NCI-H2107 treated with DMSO at 0.1 percent for 48 hours (cell line): ENCODE results near the gene PIBF1.
"Not testable (repeated sequence)": the region's sequence is repeated elsewhere in the genome, so short reads cannot be mapped to it uniquely, and the experiment has no call there.

ENCODE experiments used
- DNase-seq: peaks from one replicate; lab custom pipeline; 2025; ENCODE audit not compliant: unreplicated experiment; lab: John Stamatoyannopoulos, UW

Gene PIBF1, protein sequence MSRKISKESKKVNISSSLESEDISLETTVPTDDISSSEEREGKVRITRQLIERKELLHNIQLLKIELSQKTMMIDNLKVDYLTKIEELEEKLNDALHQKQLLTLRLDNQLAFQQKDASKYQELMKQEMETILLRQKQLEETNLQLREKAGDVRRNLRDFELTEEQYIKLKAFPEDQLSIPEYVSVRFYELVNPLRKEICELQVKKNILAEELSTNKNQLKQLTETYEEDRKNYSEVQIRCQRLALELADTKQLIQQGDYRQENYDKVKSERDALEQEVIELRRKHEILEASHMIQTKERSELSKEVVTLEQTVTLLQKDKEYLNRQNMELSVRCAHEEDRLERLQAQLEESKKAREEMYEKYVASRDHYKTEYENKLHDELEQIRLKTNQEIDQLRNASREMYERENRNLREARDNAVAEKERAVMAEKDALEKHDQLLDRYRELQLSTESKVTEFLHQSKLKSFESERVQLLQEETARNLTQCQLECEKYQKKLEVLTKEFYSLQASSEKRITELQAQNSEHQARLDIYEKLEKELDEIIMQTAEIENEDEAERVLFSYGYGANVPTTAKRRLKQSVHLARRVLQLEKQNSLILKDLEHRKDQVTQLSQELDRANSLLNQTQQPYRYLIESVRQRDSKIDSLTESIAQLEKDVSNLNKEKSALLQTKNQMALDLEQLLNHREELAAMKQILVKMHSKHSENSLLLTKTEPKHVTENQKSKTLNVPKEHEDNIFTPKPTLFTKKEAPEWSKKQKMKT

DNA sequence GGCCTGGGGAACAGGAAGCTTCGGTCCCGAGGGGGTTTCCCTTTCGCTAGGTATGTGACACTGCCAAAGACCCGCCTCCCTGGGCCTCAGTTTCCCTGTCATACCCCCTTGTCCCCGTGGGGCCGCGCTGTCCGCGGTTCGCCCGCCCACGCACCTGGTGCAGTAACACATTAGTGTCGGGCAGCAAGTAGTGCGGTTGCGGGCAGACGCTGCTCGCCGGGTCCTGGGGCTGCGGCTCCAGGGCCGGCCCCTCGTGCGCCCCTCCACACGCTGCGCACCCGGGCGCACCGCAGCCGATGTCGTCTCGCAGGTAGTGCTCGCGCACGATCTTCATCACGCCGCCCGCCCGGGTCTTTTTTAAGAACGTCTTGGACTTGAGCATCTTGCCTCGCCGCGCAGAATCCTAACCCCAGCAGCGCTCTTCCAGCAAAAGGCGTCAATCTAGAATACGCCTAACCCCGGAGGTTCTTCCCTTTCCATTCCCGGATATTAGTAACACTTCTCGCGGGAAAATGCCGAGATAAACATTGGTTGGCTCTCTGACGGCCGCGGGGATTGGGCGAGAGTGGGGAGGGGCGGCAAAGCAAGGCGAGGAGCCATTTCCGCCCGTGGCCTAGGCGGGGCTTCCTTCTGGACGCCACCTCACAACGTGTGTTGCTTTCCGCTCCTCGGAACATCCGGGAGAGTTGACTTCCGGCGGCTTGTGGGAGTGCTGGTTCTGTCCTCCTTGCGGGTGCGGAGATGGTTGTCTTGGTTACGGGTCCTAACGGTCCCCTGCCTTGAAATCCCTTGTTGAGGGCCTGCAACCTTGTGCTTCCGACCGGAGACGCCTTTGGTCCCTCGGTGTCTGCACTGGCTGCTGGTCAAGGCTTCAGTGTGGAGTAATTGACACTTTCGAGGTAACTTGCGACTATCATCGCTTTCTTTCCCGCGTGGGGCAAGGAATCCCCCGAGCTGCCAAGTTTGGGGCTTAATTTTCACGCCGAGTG lies at the start of gene PIBF1, which contains the start of gene DIS3:
TSS of gene PIBF1 (plus strand) at position 683 of the 989 bp plus-strand sequence. CDS start 1,337 bp downstream, outside the sequence.
TSS of gene DIS3 (minus strand) at position 450 of the 989 bp plus-strand sequence. CDS start at position 382, 68 bp downstream.
- peak; percentile 86 for DNase-seq

DNA sequence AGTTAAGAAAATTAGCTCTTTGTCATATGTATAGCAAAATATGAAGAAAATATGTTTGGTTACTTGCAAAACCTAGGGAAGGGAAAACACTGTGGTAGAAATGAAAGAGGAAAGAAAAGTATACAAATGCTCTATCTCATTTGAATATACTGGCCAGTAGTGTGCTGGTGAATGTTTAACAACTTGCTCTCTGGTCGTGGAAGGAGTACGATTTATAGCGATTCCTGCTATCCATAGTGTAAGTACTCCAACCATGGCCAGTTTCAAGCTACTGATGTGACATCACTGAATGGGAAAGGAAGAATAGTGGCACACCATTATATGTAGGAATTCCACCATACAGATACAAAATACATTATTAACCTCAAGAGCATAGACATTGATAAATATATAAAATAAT lies 44.9 kb upstream of the PIBF1 start:
- no peak for DNase-seq

DNA sequence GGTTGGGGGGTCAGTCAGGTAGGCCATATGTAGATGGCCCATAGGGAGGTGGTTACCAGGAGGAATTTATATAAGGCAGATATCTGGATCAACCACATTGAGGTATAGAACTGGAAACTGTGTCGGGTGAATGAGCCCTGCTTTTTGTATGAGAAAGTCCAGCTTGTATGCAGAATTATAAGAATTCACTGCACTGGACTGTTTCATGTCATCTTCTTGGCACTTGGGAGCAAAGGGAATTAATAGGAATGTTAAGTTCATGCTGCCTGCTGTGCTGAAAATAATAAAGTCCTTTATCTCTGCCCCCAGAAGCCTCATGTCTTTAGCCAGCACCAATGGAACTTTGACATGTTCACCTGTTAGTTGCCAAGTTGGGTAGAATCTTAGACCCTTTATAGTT lies 41.9 kb upstream of the PIBF1 start:
- DNase-seq: no peak

DNA sequence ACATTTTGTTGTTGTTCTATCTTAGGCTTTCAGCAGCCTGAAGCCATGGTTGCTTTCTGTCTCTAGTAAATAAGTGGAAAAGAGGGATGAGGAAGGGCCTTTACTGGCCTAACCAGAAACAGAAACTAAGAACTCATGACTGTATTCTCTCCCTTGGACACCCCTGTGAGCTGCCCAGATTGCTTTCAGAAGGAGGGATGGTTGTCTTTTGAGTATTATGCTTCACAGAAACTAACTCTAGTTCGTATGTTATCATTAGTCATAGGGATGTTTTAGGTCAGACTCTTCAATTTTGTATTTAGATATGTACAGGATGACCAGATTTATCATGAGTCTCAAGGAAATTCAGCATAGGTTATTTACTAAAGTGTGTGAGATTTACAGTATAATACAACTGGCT lies 36.7 kb upstream of the PIBF1 start:
- DNase-seq: no peak

DNA sequence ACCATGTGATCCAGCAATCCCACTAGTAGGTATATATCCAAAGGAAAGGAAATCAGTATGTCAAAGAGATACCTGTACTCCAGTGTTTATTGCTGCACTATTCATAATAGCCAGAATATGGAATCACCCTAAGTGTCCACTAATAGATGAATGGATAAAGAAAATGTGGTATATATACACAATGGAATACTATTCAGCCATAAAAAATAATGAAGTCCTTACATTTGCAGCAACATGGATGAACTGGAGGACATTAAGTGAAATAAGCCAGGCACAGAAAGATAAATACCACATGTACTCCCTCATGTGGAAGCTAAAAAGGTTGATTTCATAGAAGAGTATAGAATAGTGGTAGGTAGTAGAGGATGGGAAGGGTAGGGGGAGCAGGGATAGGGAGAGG lies 30.7 kb upstream of the PIBF1 start:
- no peak for DNase-seq

DNA sequence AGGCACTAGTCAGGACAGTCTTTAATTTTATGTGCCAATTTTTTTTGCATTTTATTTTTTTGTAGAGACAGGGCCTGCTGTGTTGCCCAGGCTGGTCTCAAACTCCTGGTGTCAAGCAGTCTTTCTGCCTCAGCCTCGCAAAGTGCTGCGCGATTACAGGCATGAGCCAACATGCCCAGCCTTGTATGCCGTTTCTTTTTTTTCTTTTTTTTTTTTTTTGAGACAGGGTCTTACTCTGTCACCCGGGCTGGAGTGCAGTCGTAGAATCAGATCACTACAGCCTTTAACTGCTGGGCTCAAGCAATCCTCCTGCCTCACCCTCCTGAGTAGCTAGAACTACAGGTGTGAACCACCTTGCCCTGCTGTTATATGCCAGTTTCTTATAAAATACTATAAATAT lies 27.8 kb upstream of the PIBF1 start:
- DNase-seq: no peak

DNA sequence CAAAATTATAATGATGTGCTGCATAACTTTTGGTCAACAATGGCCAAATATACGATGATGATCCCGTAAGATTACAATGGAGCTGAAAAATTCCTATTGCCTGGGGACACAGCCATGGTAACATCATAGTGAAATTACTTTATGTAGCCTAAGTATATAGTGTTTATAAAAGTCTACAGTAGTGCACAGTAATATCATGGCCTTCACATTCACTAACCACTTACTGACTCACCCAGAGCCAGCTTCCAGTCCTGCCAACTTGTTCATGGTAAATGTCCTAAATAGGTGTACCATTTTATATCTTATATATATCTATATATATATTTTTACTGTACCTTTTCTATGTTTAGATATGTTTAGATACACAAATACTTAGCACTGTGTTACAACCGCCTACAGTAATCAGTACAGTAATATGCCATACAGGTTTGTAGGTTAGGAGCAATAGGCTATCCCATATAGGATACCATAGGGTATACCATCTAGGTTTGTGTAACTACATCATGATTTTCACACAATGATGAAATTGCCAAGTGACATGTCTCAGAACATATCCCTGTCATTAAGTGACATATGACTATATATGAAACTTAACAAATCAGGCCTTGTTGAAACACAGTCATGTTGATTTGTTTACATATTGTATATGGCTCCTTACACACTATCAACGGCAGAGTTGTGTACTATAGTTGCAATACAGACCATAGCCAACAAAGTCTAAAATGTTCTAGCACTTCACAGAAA lies 24.0 kb upstream of the PIBF1 start:
- no peak for DNase-seq

DNA sequence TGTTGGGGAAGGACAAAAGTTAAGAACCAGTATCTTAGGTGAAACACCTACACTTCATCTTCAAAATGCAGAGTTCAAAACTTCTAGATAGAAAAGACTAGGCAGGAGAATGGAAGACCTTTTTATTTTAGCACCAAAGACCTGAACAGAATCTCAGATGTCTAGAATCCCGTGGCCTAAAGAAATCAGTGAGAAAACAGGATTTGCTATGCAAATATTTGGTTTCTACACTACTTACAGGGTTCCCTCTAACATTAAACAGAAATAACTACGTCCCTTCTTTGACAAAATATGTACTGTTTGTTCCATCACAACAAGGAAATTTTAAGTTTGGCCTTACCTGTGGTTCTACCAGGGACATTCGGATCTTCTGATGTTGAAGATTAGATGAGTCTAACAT lies 21.7 kb upstream of the PIBF1 start:
- no peak for DNase-seq

DNA sequence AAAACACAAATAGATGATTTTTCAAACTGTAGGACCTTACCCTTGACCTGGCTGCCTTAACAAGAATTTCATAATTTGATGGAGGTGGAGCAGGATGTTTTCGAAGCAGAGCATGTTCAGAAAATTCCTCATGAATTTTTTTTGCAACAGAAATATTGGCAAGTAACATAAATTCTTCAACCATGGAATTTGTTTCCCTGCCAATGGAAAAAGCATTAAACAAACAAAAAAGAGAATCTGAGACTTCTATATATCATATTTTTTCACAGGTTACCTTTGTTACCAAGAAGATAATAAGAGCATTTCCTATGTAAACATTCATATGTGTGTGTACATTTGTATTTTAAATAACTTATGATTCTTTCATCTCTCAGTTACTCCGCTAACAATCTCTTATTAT lies 18.5 kb upstream of the PIBF1 start:
- DNase-seq: no peak

DNA sequence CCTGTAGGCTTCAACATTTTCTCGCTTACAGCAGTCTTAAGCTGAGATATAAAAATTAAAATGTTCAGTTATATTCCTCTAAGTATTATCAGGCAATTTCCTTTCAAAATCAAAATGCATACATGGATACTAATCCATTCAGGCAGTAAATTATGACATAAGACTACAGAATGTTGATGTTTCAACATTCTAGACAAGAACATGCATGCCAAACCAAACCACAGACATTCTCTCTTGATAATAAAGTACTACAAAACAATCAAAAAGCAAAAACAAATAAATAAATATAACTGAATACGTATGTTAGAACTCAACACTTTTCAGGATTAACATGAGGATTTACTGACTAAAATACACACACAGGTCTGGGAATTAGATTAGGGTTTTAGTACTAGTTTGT lies 7.9 kb upstream of the PIBF1 start:
- no peak for DNase-seq

DNA sequence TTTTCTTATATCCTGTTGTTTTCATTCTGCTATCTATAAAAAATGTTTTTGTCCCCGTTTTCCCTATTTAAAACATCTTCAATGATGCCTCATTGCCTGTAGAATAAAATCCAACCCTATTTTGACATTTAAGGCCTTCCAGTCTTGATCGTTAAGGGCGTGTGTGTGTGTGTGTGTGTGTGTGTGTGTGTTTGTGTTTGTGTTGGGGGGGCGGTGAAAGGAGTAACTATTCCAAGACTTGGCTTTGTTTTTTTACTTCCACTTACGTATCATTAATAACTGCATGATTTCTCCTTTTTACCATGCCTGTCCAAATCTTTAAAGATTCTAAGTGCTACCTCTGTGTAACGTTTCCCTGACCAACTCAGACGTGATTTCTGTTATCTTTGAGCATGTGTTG lies 784 bp downstream of the PIBF1 start:
- DNase-seq: no peak

DNA sequence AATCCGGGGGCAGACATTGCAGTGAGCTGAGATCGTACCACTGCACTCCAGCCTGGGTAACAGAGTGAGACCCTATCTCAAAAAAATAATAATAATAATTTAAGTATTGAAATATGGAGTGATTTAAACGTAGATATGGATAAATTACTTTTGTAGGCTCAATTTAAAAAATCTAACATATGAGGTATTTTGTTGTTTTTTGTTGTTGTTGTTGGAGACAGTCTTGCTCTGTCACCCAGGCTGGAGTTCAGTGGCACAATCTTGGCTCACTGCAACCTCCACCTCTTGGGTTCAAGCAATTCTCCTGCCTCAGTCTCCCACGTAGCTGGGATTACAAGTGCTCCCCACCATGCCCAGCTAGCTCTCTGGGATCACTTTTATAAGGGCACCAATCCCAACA lies 2.7 kb downstream of the PIBF1 start:
- not testable (repeated sequence) for DNase-seq

DNA sequence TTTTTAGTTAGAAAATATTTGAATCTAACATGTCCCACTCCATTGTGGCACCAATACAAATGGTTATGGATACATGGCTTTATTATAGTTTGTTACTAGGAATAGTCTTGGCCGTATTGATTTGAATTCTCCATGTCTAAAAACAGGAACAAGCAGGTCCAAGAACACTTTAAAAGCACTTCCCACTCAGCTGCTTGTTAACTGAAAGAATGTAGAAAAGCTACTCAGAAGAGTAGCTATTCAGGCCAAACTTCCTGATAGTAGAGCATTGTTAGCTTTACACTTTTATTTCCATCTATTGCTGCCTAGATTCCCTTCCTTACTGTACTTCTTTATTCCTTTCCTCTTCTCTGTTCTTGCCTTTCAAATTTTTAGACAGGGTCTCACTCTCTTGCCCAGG lies 6.9 kb downstream of the PIBF1 start:
- no peak for DNase-seq

DNA sequence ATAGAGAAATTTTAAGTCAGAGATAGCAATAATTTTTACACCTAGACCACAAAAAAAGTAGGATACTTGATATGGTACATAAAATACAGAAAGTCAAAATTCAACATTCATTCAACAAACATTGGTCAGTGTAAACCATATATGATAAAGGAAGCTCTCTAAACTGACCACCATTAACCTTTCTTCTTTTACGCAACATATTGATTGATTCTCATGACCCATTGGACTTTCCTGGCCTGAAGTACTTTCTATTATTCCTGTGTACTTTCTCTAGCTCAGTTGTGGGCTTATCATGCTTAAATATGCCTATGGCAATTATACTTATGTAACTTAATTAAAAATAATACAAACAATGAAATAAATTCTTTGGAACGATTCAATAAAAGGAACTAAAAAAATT lies 10.7 kb downstream of the PIBF1 start:
- no peak for DNase-seq

DNA sequence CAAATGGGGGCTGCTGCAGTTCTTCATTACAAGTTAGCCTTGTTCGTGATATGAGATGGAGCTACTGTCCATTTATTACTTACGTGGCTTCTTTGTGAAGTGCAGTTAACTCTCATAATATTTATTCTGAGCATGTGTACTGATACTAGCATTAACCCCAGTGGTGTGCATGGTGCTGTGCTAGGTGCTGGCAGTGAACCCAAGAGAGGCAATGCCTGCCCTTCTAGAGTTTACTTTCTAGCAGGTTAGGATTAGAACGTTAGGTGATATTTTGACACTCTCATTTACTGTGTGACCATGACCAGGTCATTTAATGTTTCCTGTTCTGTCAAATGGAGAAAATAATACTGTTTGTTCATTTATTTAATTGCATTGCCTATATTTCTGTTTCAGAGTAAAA lies 16.9 kb downstream of the PIBF1 start:
- DNase-seq: no peak

DNA sequence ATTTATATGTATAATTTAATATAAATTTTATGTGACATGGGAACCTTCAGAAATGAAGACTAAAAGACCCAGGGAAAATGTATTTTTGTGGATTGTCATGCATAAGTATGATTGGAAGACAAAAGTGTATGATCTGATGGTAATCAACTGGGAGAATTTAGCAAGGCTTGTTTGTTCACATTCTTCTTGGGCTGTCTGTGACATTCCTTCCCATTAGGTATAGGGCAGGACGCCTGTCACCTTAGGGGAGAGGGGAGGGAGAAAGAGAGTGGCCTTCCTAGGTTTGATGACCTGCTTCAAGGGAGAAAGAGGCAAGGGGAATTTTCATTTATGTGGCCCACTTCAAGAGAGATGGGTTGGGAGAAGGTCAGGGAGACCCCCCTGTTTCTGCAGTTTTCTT lies 22.4 kb downstream of the PIBF1 start:
- DNase-seq: no peak

DNA sequence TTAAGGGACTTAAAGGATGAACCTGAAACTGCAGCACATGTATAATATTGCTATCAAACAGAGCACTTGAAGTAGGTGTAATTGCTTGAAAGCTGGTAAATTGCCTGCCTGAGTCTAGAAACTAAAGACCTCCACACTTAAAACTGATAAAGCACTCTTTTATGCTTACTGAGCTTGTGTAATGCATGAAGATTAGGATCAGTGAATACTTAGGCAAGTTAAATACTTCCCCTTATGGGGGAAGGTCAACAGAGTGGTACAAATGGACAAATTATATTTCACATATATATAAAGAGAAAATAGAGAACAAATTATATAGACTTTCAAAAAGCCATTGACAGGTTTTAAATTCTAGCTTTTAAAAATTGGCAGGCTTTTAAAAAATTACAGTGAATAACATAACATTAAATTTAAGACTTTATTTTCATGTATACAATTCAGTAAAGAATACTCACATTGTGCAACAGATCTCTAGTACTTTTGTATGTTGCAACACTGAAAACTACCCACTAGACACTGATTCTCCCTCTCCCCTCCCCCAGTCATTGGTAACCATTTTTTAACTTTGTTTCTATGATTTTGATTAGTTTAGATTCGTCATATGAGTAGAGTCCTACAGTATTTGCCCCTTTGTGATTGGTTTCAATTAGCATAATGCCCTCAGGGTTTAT lies 23.9 kb downstream of the PIBF1 start:
- DNase-seq: no peak

DNA sequence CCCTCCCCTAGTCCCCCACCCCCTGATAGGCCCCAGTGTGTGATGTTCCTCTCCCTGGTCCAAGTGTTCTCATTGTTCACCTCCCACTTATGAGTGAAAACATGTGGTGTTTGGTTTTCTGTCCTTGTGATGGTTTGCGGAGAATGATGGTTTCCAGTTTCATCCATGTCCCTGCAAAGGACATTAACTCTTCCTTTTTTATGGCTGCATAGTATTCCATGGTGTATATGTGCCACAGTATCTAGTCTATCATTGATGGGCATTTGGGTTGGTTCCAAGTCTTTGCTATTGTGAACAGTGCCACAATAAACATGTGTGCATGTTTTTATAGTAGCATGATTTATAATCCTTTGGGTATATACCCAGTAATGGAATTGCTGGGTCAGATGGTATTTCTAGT lies 24.6 kb downstream of the PIBF1 start:
- not testable (repeated sequence) for DNase-seq

DNA sequence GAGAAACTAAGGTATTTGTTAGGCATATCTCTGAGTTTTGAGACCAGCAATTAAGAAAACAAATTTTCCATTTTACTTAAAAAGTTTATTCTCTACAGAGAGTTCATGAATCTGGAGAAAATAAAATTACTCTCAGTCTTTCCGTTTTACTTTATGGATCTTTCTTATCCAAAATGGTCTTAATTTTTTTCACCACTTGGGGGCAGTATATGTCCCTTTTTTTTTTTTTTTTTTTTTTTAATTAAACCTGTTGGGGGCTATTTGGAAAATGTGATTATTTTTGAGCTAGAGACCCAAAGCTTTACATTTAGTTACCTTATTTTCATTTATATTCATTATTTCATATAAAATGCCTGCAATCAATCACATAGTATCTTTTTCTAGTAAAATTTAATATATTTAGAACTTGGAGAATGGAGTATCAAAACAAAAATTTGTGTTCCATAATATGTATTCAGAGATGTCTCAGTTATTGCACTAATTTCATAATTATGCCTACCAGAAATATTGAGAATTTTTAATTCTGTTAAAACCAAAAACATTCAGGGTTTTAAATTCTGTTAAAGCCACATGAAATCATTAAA lies 27.1 kb downstream of the PIBF1 start:
- no peak for DNase-seq
